ENCODE results near the gene TMEM175.
"Not testable (repeated sequence)": the region's sequence is repeated elsewhere in the genome, so short reads cannot be mapped to it uniquely, and the experiment has no call there.

Gene TMEM175

DNA sequence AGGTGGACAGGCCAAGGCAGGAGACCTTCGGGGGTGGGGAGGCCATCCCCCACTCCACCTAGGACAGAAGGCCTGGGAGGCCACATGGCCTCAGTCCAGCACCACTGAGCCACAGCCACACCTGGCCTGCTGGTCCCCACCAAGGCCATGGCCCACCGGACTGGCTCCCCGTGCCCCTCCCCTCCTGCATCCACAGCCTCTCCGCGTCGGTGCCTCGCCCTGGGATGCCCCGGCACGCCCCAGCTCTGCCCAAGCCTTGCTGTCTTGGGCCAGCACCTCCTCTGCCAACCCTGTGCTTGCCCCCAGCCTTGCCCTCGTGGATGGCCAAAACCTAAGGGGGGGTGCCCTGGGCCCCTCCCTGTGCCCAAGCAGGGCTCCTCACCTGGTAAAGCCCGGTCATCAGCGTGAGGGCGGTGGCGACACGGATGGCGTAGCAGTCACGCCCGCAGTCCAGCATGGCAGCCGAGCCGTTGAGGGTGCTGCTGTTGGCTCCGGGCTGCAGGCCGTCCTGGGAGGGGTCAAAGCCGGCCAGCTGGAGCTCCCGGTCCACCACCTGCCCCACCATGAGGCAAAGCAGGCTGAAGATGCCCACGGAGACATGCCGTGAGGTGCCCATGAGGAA, 58.6 kb downstream of the TMEM175 start:
- no peak for DNase-seq (ENCODE audit: low read depth)

DNA sequence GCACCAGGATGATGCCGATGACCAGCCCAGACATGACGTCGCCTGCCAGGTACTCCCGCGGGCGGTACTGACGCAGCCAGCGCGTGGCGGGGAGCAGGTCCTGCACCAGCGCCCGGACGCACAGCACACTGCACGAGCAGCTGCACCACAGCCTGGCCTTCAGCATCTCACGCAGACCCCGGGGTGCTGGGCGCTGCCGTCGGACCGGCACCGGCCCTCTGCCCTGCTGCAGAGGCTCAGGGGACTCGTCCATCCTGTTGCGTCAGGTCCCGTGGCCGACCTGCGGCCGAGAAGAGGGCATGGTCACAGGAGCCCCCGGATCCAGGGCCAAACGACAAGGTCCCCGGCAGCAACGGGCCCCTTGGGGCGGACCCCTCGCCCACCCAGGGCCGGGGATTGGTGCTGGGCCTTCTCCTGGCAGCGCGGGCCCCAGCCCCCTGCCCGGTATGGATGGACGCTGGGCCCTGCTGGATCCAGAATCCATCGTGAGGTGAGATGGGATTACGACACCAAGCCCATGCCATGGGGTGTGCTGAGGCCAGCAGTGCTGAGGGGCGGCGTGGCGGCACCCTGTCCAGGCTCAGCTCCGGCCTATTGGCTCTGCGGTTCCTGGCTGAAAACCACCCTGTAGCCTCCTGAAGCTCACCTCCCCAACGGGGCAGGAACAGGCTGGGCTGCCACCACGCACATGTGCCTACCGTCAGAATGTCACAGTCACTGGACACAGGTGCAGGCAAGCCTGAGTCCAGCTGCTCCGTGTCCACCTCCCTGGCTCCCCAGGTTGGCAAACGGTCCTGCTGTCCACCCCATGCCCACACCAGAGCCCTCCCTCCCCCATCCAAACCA, 59.4 kb downstream of the TMEM175 start:
- DNase-seq (ENCODE audit: low read depth) = no peak

DNA sequence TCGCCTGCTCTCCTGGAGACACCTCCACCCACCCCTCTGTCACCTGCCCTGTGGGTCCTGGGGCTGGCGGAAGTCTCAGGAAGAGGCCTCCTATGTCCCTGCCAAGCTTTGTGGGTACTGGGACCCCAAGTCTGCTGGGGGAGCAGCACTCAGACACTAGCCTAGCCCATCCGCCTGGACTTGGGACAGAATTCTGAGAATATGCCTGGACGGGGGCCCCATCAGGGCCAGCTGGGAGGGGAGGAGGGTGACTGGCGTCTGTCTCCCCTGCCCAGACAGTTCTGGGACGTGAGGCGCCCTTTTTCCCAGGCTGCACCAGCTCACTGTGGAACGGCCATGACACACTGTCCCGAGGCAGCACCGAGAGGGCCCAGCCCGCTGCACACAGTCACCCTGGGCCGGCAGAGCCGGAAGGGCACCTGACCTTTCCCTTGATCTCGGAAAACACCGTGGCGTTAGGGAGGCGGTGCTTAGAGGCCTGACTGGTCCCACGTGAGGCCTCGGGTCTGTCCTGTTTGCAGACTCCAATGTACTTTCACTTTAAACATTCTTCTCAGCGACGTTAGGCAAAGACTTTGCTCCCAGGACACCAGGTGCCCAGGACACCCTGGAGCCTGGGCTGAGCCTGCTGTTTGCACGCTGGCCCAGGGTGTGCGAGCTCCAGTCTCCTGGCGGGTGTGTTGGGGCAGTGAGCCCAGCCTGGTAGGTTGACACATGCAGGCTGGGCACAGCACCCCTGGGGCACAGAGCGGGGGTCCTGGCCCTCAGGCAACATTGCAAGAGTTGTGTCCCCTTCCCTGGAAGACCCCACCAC, 60.2 kb downstream of the TMEM175 start:
- no peak for DNase-seq (ENCODE audit: low read depth)

DNA sequence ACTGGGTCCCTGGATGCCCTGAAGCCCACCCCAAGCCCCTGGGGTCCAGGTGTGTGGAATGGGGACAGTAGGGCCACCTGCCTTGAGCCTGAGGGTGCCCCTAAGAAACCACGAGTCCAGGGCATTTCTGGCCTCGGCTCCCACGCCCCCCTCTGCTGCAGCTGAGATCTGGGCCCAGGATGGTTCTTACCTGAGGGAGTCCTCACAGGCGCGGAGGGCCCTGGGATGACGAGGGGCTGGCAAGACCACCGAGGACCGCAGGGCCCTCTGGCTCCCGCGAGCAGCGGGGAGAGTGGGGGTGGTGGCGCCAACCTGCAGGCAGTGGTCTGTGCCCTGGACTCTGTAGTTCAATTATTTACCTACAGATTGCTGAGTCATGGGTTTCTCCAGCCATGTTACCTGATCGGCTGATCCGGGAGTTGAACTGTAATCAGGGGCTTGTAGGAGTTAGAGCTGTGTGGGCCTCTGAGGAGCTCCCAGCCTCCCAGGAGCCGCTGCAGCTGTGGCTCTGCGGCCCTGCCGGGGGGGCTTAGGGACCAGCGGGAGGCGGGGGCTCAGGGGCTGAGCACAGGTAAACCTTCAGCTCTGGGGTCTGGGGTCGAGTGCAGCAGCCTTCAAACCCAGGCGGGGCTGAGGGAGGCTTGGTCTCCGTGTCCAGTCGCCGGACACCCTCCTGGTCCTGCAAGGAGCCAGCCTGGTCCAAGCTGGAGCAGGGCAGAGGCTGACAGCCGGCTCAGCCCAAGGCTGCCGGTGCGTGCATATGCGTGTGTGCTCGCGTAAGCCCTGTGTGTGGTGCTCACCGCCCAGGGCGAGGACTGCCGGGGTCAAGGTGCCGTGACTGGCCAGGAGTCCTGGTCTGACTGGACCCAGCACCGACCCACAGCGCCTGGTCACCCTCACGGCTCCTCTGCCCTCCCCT, 61.1 kb downstream of the TMEM175 start, which contains the start of gene SLC26A1:
SLC26A1 (minus strand) TSS at position 294 of the 919 bp plus-strand sequence. CDS start 1,701 bp downstream, outside the sequence.
- no peak for DNase-seq (ENCODE audit: low read depth)

DNA sequence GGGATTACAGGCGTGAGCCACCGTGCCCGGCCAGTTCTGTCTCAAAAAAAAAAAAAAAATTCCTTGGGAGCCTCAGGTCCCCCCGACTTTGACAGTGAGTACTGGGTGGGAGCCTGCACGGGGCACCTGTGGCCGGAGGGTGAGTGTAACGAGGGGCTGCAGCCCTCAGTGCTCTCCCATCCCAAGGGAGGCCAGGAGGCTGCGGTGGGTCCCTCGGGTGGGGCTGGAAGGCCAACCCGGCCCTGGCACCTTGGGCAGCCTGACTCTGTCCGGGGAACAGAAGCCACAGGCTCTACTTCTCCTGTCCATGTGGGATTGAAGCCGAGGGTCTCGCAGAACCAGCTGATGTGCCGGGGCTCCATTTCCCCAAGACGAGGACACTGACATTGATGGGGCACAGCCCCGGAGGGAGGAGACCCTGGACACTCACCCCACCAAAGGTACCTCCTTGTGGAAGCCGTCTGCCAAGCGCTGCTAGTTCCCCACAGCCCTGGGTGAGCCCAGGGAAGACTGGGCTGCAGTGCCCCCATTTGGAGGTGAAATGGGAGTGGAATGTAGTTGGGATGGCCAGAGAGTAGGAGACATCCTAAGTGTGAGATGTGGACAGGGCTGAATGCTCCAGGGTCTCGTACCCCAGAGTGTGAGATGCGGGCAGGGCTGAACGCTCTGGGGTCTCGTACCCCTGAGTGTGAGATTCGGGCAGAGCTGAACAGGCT, 63.2 kb downstream of the TMEM175 start:
- no peak for DNase-seq (ENCODE audit: low read depth)

DNA sequence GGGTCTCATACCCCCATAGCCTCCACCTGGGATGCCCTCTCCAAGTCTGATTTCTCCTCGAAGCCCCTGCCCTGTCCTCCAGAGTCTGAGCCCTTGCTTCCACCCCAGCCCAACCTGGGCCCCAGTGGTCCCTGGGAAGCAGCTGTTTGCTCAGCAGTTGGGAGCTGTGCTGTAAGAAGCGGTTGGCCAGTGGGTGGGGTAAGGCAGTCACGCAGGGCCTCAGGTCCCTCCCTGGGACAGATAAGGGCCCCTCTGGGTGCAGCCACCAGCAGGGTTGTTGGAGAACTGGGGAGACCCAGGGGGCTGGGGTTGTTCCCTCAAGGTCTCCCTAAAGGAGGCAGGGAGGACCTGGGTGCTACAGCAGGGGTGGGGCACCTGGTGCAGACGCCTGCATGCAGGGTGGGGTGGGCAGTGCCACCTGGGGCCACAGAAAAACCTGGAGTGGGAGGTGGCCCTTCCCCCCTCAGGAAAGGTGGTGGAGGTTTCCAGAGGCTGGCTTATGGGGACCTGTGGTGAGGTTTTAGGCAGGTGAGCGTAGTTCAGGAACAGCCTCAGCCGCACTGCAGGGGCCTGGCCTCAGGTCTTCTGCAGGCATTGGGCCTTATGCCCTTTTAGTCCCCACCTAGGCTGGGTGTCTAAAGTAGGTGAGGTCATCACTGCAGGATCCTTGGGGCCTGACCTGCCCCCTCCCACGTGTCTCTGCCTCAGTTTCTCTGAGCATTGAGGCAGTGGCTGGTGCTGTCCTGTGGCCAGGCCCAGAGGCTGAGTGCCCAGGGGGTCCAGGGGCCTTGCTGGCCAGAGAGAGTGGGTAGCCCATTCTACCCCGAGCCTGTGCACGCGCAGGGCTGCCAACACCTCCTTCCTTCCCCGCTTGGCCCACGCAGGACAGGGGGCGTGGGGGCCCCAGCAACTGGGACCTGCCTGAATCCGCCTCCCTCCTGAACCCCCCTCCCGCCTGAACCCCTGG, 64.1 kb downstream of the TMEM175 start:
- DNase-seq (ENCODE audit: low read depth) = no peak

DNA sequence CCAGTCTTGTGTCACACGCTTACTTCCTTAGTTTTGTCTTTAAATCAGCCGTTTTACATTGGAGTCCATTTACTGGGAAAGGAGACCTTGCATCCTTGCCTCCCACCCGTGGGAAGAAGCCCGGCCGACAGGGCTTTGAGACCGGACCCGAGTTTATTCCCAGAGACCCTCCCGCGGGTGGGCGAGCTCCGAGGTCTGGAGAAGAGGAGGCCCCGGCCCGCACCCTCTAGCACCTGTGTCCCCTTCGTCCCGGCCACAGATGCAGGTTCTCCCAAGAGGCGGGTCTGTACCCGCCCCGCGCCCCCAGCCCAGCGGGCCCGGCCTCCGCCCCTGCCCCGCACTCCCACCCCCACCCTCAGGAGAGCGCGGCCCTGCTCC, 64.7 kb downstream of the TMEM175 start:
- no peak for DNase-seq (ENCODE audit: low read depth)

DNA sequence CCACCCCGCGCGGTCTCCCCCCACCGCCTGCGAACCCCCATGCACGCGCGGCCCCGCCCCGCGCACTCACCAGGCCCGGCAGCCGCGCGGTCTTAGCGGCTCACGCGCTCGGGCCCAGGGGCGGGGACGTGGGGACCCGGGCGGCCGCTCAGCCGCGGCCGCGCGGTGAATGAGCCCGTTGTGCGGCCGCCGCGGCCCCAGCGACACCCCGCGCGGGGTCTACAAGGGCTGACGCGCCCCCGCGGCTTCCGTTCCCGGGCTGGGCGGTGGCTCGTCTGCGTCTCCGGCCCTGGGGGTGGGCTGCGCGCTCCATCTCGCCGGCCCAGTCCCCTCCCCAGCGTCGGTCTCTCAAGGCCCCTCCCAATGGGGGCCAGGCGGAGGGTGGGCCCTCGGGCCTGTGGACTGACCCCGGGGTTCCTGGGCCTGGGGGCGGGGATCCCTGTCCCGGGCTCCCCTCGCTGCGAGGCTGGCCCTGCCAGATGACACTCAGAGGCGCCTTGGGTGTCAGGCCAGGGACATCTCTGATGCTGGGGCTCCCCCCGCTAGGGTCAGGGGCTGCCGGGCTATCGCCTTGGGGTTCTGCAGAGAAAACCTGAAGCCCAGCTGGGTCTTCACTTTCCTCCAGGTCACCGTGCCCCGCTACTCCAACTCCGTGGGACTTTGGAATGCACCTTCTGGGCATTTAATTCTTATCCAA, 65.3 kb downstream of the TMEM175 start:
- no peak for DNase-seq (ENCODE audit: low read depth)

DNA sequence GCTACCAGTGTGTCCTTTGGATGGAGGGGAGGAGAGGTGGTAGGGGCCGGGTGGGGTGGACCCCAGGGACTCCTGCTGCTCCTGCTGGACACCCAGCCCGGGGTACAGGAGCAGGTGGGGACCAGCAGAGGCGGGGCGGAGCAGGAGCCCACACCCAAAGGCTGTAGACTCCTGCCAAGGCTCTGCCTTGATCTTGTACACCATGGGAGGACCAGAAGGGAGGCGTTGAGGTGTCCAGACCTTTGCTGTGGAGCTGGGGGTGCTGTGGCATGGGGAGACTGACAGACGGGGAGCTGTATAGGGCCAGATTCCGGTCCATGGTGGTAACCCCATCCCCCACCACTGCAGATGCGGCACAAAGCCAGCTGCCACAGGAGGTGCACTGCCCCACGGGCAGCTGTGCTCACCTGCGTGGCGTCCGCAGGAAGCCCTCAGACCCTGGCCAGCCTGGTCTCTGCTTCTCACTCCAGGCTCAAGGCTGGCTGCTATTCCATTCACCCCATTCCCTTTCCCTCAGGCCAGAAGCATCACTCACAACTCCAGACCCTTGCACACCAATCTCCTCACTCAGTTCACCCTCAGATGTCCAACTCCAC, 65.9 kb downstream of the TMEM175 start:
- DNase-seq (ENCODE audit: low read depth) = no peak

DNA sequence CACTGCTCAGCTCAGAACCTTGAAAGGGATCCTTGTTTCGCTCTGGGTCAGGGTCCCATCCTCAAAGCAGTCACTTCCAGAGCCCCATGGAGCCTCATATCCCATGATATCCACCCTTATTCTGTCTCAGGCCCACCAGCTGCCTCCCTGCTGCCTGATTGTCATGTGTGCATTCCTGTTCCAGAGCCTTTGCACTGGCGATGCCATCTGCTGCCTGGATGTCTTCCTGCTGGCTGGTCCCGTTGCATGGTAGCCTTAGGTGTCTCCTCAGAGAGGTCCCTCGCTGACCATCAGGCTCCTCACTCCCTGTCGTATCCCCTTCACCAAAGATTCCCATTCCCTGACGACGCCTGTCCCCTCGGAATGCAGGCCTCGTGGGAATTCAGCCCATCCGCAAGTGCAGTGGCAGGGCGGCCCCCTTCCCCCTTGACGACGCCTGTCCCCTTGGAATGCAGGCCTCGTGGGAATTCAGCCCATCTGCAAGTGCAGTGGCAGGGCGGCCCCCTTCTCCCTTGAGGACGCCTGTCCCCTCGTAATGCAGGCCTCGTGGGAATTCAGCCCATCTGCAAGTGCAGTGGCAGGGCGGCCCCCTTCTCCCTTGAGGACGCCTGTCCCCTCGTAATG, 67.1 kb downstream of the TMEM175 start:
- not testable (repeated sequence) for DNase-seq (ENCODE audit: low read depth)

DNA sequence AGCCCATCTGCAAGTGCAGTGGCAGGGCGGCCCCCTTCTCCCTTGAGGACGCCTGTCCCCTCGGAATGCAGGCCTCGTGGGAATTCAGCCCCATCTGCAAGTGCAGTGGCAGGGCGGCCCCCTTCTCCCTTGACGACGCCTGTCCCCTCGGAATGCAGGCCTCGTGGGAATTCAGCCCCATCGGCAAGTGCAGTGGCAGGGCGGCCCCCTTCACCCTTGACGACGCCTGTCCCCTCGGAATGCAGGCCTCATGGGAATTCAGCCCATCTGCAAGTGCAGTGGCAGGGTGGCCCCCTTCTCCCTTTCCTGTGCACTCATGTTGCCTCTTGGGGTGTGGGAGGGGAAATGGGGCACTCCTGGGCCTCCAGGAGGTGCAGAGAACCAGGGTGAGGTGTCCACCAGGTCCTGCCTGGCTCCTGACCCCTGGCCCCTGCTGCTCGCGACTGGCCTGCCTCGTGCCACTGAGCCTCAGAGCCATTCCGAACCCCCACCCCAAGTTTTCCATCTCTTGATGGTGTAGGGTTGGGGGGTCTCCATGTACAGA, 67.7 kb downstream of the TMEM175 start:
- DNase-seq (ENCODE audit: low read depth) = no peak

DNA sequence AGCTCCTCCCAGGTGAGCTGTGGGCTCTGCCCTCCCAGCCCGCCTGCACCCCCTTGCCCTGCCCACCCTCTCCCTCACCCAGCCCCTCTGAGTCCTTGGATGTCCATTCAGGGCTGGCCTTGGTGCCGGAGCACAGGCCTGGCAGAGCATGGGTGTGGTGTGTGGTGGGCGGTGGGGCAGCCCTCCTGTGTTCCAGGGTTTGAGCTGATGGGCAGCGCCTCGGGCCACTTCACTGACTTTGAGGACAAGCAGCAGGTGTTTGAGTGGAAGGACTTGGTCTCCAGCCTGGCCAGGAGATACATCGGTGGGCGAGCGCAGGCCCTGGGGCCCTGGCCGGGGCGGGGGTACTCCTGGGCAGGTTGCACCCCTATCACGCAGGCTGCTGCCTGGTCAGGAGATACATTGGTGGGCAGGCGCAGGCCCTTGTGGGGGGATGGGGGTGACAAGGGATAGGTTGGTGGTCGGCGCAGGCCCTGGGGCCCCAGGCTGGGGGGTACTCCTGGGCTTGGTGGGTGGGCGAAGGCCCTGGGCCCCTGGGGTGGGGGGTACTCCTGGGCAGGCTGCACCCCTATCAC, 68.5 kb downstream of the TMEM175 start:
- DNase-seq (ENCODE audit: low read depth) = no peak

DNA sequence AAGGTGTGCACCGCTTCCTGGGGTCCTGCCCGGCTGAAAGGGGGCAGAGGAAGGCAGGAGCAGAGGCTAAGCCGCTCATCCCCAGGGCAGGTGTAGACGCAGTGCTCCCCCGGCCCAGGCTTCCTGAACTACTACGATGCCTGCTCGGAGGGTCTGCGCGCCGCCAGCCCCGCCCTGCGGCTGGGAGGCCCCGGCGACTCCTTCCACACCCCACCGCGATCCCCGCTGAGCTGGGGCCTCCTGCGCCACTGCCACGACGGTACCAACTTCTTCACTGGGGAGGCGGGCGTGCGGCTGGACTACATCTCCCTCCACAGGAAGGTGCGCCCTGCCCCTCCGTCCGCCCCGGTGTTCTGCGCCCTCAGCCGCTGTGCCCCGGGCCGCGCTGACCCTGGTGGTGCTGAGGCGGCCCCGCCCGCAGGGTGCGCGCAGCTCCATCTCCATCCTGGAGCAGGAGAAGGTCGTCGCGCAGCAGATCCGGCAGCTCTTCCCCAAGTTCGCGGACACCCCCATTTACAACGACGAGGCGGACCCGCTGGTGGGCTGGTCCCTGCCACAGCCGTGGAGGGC, 69.4 kb downstream of the TMEM175 start:
- no peak for DNase-seq (ENCODE audit: low read depth)

DNA sequence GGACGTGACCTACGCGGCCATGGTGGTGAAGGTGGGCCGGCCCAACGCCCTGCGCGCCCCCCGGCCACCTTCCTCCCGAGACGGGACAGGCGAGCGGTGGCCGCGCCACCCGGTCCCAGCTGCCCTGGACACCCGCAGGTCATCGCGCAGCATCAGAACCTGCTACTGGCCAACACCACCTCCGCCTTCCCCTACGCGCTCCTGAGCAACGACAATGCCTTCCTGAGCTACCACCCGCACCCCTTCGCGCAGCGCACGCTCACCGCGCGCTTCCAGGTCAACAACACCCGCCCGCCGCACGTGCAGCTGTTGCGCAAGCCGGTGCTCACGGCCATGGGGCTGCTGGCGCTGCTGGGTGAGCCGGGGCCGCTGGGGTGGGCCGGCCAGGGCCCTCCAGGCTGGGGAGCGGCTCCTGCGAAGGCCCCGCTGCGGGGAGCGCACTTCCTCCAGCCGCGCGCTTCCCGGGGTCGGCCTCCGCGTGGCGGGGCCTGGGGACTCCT, 69.9 kb downstream of the TMEM175 start:
- no peak for DNase-seq (ENCODE audit: low read depth)

DNA sequence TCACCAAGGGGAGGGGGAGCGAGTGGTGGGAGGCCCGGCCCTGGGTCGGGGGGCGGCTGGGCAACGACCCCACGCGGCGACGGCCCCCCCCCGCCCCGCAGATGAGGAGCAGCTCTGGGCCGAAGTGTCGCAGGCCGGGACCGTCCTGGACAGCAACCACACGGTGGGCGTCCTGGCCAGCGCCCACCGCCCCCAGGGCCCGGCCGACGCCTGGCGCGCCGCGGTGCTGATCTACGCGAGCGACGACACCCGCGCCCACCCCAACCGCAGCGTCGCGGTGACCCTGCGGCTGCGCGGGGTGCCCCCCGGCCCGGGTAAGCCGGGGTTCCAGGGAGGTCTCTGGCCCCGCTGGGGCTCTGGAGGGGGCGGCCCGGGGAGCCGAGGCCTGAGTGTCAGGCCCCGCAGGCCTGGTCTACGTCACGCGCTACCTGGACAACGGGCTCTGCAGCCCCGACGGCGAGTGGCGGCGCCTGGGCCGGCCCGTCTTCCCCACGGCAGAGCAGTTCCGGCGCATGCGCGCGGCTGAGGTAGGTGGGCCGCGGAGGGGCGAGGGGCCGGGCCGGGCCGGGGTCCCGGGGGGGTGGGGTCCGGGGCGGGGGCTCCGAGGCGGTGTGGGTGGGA, 70.5 kb downstream of the TMEM175 start:
- DNase-seq (ENCODE audit: low read depth) = no peak

DNA sequence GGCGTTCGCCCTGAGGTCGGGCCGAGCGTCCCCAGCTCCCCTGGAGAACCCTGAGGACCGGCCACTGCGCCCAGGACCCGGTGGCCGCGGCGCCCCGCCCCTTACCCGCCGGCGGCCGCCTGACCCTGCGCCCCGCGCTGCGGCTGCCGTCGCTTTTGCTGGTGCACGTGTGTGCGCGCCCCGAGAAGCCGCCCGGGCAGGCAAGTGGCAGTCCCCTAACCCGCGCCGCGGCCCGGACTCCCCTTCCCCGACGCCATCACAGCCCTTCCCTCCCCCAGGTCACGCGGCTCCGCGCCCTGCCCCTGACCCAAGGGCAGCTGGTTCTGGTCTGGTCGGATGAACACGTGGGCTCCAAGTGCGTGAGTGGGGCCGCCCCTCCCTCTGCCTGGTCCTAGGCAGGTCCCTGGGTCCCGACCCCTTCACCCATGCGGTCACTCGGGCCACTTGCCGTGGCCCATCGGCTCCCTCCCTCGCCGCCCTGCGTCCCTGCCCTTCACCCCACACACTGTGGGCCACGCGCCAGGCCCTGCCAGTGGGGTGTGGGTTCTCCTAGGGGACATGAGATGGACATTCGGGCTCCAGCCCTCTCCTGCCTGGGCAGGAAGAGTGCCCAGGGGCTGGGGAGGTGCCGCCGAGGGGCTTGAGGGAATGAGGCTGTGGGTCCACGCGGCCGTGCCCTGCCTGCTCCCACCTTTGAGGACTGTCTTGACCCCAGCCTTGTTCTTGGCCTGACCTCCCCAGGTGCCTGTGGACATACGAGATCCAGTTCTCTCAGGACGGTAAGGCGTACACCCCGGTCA, 71.2 kb downstream of the TMEM175 start:
- DNase-seq (ENCODE audit: low read depth) = no peak

Data from stromal cell of bone marrow (primary cell).